GM18511 (cell line): Measurements from ENCODE around the gene ABCA8.
A peak's percentile ranks its signal among the peaks of the same experiment; 100 is the strongest.
"Not testable (repeated sequence)": the region's sequence is repeated elsewhere in the genome, so short reads cannot be mapped to it uniquely, and the experiment has no call there.

ENCODE experiments used
- ATAC-seq: cut with Tn5 transposase; IDR thresholded peaks from one replicate; pipeline ENCODE4 v1.9.1; 2021; ENCODE audit warnings: mild to moderate bottlenecking, moderate library complexity; ENCODE audit not compliant: unreplicated experiment

ABCA8 gene

DNA sequence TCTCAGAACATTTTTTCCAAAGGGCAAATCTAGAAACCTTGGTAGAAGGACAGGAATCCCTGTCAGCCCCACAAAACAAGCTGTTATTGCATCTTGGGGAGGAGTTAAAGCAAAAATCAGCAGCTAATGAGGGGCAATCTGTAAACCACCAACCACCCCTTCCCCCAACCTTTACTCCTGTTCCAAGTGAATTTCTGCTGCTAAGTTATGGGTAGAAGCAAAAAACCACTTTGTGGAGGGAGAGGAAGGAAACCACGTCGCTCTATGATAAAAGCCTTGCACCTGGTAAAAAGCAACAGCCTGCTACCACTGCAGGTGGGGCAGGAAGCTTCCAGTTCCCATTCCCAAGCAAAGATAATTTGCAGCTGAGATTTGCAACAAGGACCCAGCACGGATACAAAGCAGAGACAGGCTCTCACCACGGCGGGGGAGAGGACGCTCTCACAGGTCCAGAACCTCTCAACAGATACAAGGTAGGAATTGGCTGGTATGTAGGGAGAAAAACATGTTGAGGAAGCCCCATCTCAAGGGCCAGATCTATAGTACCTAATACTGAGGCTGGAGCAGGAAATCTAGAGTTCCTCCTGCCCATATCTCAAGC is 10.7 kb downstream of the ABCA8 start:
- no peak for ATAC-seq

DNA sequence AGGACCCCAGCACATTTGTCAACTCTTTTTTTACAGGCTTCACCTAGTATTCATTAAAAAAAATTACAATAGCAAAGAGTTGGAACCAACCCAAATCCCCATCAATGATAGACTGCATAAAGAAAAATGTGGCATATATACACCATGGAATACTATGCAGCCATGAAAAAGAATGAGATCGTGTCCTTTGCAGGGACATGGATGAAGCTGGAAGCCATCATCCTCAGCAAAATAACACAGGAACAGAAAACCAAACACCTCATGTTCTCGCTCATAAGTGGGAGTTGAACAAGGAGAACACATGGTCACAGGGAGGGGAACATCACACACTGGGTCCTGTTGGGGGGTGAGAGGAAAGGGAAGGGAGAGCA is 11.4 kb downstream of the ABCA8 start:
- not testable (repeated sequence) for ATAC-seq

DNA sequence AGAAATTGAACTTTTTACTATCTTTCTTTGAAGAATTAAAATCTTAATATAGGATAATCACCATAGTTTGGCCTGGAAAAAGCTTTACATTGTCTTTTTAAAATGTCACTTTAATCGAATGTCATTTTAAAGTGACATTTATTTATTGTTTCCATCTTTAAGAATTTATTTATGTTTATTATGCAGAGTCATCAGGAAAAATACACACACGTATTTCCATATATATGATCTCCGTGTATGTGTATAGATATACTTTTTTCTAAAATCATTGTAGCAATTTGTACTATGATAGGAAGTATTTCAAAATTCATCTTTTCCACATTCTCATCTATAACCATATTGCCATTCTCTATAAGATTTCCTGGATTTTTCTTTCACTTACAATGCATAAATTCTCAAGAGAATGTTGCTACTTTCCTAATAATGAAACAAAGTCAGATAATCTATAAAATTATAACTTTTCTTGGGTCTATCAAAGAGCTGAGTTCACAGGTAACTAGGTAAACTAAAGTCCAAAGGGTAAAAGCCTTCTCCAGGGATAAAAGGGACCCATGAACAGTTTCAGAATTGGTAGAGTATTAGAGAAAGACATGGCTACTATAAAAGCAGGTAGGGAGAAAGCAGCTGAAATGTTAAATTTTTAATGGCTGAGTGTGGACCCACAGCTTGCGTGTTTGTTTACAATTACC is 11.9 kb downstream of the ABCA8 start:
- no peak for ATAC-seq

DNA sequence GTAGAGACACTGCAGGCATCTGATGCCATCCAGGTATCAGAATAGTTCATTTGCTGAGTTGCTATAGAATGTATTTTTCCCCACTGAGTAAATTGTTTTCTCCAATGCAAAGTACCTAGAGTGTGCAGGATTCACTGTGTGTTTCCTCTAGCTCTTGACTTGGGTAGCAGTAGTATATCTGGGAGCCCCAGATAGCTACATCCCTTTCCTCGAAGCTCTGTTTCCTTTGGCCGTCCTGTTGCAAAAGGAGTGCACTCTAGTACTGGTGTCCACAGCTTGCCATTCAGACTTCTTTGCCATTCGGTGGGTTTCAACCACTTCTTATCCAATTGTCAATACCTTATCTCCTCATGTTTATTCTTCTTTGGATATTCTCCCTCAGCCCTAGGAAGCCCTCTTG is 12.8 kb downstream of the ABCA8 start:
- no peak for ATAC-seq

DNA sequence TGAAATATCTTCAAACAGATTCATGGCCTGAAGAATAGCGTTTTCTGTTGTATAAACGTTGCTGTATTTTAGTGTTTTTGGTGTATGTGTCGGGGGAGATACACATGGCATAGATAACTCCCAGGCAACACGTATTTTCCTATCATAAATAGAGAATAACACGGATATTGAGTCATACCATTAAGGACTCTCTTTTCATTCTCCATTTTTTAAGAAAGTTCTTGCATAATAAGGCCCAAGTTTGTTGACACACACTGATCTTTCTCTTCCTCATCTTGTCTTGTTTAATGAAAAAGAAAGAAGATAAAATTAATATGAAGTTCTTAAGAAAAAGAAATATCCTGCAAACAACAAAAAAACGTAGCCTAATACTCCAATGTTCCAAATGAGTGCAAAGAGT is 13.4 kb downstream of the ABCA8 start:
- ATAC-seq: no peak

DNA sequence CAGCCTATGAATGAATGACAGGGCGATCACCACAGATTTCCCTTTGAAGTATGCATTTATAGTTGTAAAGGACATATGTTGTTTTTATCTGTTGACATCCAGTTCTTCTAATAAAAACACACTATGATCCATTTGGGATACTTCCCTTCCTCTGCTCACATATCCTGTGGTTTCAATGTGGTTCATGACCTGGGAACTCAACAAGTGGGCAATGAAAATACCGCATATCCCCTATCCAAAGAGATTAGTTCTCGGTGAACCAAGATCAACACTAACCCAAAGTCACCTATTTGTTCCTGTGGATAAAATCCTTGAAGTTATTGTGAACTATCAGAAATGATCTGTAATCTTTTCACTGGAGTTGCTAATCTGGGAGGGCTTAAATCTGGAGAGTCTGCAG is 16.0 kb downstream of the ABCA8 start:
- ATAC-seq: no peak

DNA sequence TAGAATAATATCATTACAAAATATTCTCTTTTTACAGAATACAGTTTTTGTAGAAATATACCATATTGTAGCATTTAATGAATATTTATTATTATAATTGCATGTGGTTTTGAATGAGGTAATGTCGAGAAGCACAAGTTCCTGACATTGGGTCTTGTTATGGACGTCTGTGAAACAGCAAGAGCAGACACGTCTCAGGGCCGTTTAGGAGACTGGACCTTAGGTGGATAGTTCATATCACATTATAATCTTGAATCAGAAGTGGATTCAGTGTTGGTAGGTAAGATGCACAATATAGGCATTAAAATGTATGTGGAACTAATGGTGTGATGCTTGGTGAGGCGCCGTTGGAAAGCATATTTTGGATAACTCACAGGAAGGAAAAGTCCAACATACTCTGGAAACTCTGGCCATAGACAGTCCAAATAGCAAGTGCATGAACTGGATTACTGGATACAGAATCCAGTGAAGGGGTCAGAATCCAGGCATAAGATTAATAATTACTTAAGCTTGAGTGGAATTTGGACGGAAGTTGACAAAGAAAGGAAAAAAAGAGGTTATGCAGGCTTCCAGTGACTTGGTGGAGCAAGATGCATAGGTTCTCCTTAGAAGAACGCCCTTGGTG is 17.2 kb downstream of the ABCA8 start:
- ATAC-seq: no peak

DNA sequence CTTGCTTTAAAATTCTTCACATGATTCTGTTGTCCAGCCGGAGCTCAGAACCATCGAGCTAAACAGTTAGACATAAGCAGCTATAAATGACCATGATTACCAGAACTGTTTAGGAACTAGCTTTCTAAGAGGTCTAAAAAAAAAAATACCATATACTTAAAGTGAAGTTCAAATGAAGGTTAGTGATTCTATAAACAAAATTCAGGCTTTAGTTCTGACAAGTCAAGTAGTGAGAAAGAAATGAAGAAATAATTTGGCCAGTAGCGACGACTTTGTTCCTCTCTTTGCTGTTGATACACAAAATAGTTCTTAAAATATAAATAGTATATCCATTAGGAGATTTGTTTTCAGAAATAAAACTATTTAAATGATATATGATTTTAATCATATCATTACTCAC is 27.7 kb downstream of the ABCA8 start:
- ATAC-seq: no peak

DNA sequence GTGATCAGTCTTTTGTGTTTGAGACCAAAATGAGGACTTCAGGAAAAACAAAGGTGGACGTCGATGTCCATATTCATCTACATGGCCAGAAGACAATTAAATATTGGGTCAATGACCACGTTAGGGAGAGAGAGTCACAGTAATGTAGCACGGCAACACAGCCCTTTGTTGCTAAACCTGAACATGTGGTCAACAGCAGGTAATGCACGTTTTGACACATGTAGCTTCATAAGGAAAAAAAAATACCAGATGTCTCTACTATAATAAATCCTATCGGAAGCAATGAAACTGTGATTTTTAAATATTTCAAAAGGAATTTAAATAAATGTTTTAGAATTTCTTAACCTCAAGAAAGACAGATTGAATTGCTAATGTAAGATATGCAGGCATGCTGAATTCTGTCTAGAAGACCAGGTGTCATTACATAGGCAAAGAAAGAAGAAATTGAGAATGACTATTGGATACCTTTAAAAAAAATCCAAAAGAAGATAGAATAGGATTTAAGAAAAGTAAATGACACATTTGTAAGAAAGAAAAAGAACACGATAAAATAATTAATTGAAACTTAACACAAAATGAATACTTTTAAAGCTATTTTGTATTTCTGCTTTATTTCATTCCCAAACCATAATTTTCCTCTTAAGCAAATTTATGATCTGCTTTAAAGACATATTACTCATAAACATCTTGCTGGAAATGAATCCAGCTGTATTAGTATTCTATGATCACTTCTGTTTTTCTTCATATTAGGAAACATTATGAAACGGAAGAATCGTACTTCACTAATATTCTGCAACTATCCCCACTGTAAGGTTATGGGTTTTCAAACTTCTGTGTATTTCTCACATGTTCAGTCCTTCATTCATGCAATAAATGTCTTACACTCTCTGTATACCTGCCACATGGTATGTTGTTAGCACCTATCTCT is 30.1 kb downstream of the ABCA8 start:
- ATAC-seq: no peak

DNA sequence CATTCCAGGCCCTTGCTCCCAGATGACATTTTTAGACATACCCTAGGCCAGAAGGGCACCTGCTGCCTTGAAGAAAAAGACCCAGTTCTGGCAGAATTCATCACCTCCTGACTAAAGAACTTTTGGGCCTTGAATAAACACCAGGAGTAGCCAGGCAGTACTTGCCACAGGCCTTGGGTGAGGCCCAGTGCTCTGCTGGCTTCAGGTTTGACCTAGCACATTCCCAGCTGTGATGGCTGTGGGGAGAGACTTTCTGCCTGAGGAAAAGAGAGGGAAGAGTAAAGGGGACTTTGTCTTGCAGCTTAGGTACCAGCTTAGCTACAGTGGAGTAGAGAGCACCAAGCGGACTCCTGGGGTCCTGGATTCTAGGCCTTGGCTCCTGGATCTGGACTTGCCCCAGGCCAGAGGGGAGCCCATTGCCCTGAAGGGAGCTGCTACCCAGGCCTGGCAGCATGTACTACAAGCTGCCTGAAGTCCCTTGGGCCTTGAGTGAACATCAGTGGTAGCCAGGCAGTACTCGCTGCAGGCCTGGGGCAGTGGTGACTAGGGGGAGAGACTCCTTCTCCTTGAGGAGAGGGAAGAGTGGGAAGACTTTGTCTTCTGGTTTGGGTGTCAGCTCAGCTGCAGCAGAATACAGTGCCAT is 44.3 kb downstream of the ABCA8 start:
- ATAC-seq: no peak

DNA sequence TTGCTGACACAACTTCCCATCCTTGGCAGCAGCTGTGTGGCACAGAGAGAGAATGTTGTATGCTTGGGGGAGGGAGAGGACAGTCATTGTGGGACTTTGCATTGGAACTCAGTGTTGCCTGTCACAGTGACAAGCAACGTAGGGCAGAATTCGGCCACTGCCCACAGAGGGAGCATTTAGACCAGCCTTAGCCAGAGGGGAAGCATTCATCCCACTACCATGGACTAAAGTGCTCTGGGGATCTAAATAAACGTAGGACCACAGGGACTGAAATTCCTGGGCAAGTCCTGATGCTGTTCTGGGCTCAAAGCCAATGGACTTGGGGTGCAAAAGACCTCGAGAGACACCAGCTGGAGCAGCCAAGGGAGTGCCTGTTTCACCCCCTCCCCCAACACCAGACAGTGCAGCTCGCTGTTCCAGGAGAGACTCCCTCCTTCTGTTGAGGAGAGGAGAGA is 44.9 kb downstream of the ABCA8 start:
- ATAC-seq: no peak

DNA sequence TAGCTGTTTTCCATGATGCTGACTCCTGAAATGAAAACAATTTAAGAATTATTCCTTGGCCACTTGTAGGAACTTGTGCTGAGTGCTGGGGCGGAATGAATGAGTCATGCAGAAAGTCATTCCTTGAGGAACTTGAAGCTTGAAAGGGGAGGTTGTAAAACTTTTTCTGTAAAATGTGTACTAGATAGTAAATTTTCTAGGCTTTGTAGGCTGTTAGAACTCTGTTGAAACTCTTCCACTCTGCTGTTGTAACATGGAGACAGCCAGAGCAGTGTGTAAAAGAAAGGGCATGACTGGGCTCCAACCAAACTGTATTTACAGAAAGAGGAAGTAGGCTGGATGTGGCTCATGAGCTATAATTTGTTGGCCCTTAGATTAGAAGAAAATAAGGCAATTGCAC is 46.1 kb downstream of the ABCA8 start:
- ATAC-seq: peak; percentile 75

DNA sequence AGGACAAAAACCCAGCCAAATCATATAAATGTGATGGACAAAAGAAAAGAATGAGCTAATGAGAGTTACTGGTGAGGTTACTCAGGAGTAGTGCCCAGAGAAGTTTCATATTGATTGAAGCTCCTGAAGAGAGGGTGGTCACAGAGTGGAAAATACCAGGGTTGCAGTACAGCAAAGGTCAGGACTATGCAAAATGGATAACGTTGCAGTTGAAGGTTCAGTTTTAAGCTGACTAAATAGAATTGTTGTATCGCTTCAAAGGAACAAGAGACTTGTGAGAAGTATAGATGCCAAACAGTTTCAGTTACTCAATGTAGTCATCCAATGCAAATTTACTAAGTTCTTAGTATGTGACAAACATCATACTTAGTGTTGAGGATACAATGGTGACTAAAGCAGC is 47.1 kb downstream of the ABCA8 start:
- peak; percentile 57 for ATAC-seq

DNA sequence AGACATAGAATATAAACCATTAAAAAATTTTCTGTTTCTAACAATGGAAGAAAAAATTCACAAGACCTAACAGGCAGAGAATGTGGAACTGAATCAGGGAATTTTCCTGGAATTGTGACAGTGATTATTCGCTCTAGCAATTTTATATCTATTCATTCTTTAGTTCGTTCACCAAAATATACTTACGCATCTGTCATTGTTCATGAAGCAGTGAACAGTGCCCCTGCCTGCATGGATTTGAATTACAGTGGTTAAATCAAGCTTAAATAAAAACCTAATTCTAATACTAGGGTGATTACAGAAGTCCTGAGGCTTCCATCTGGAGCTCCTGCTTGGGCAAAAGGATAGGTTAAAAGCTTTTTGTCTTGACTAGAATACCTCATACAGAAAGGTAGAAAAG is 48.6 kb downstream of the ABCA8 start:
- no peak for ATAC-seq

DNA sequence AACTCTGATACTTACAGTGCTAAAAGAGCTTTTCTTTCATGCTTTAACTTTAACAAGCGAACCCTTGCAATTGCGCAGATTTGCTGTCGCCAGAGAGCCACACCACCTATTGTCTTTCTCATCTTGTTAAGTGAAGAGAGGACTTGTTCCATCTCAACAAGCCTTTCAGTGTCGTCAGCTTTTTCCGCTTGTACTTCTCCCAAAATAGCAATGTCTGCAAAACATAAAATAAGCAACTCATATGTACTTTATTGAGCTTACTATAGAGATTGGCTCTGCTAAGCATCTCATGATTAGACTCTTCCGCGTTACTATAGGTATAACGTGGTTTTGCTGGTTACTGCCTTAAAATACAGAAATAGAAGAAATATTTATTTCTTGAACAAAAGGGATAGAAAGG is 51.9 kb downstream of the ABCA8 start:
- ATAC-seq: no peak

DNA sequence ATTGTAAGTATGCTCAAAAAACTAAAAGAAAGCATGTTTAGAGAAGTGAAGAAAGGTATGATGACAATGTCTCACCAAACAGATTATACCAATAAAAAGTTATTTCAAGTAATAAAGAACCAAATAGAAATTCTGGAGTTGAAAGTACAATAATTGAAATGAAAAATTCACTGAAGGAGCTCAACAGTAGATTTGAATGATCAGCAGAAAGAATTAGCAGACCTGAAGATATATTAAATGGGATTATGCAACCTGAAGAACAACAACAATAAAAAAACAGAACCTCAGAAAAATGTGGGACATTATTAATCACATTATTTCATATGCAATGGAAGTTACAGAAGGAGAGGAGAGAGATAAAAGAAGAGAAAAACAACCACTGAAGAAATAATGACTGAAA is 57.6 kb downstream of the ABCA8 start:
- no peak for ATAC-seq

DNA sequence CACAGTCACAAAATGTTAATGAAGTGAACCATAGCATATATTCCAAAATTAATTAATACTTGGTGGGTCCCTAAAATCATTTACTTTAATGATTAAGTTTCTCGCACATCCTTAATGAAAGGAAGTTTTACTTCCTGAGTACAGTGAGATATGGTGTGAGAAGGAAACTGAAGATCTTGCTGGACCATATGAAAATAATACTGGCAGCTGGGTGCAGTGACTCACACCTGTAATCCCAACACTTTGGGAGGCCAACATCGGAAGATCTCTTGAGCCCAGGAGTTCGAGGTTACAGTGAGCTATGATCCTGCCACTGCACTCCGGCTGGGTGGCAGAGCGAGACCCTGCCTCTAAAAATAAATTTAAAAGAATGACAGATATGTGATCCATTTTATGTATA is 62.5 kb downstream of the ABCA8 start:
- no peak for ATAC-seq

DNA sequence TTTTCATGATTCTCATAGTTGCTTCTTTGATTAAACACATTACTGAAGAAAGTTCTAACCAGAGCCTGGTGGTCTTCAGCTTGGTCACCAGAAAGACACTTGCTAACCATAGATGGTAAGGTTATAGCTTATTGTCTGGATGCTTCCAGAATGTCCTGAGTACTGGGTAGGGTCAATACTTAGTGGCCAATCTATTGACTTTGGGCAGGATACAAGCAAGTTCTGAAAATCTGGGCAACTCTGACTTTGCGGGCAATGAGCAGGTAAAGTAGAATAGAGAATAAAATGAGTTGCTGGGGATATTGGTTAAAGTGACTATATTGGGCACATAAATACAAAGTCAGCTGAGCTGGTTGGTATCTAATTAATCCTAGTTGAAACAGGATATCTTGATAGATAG is 63.0 kb downstream of the ABCA8 start:
- ATAC-seq: no peak

DNA sequence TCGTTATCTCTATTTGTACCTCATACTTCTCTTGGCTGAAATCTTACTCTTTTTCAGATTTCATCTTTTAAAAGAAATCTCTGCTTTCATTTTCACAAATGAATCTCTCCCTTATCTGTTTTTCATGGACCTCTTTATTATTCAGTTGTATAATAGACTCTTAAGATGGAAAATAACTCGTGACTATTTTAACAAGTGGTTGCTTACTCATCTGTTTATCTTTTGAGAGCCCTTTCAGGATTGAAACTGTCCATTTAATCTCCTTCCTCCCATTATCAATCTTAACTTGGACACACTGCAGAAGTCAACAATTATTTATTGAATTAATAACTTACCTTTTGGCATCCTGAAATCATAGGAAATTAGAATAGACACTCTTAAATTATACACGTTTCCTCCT is 68.8 kb downstream of the ABCA8 start:
- ATAC-seq: no peak

DNA sequence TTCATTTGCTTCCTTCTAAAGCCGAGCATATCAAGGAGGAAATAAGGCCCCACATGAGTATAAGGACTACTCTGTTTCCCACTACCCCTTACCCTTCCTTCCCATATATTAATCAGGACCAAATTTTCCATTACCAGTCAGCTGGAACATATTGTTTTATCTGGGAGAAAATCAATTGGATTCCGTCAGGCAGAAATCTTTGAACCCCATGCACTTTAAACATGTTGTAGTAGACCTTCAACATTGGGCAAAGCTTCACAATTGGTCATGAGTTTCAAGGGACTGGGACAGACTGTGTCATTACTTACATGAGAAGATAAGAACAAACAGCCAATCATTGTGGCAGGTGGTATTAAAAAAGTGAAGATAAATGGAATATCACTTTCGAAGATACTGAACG is 70.3 kb downstream of the ABCA8 start:
- ATAC-seq: no peak
